ENCODE data around the gene CXCL10.
"Not testable (repeated sequence)": the region's sequence is repeated elsewhere in the genome, so short reads cannot be mapped to it uniquely, and the experiment has no call there.

GRCh38 chr4:76050560-76051050, 27.3 kb upstream of the CXCL10 start:
- not testable (repeated sequence) for TF ChIP-seq EZH2 (IDR thresholded peaks at IDR 0.05; ENCODE audit: borderline replicate concordance, low read depth, low read length, poor library complexity, severe bottlenecking)
- TF ChIP-seq, protein P1, sequence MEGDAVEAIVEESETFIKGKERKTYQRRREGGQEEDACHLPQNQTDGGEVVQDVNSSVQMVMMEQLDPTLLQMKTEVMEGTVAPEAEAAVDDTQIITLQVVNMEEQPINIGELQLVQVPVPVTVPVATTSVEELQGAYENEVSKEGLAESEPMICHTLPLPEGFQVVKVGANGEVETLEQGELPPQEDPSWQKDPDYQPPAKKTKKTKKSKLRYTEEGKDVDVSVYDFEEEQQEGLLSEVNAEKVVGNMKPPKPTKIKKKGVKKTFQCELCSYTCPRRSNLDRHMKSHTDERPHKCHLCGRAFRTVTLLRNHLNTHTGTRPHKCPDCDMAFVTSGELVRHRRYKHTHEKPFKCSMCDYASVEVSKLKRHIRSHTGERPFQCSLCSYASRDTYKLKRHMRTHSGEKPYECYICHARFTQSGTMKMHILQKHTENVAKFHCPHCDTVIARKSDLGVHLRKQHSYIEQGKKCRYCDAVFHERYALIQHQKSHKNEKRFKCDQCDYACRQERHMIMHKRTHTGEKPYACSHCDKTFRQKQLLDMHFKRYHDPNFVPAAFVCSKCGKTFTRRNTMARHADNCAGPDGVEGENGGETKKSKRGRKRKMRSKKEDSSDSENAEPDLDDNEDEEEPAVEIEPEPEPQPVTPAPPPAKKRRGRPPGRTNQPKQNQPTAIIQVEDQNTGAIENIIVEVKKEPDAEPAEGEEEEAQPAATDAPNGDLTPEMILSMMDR (conservative IDR thresholded peaks at IDR 0.05; ENCODE audit: low read depth, low read length), result not testable (repeated sequence)
